Caco-2 (cell line): Measurements from ENCODE around the gene NGLY1. TPM values are rescaled to one million over a fixed set of nuclear protein-coding genes. Genes with fewer than 3 reads are reported as not detected.
A peak's percentile ranks its signal among the peaks of the same experiment; 100 is the strongest.

ENCODE experiments used
- BruUV-seq: library from RNA; stranded (reverse); fragments of 400-500 nt; replicated peaks from 2 replicates; lab custom pipeline; 2021; lab: Mats Ljungman, UMichigan
- CTCF ChIA-PET: fragments of 300-600 bp; sonication (Branson Sonifier 250); formaldehyde crosslinking; loops from one replicate; lab custom pipeline; 2022; ENCODE audit warnings: antibody characterized with exemption; lab: Charles Lee
- POLR2A ChIA-PET: fragments of 300-600 bp; sonication (Branson Sonifier 250); formaldehyde crosslinking; loops from one replicate; lab custom pipeline; 2022; ENCODE audit warnings: antibody characterized with exemption; lab: Charles Lee
- DNase-seq, 2 experiments: peaks; one replicate each; pipeline versions ENCODE4 v3.0.0 to v3.0.0-alpha.2; 2020 to 2022
- H3K27me3 ChIP-seq: replicated peaks from 2 replicates; pipeline ENCODE4 v1.6.0; 2011; ENCODE audit warnings: low read length; ENCODE audit not compliant: control insufficient read depth, insufficient read depth
- H3K36me3 ChIP-seq: 2 replicates; pipeline ENCODE4 v1.5.1; 2011; ENCODE audit warnings: low read length; ENCODE audit not compliant: control insufficient read depth, insufficient read depth
- H3K4me1 ChIP-seq: fragments of 250-450 bp; sonication (Bioruptor Pico); 2 replicates; pipeline ENCODE4 v1.5.1; 2020; ENCODE audit warnings: mild to moderate bottlenecking
- H3K4me3 ChIP-seq: 2 replicates; pipeline ENCODE4 v1.5.1; 2011; ENCODE audit warnings: low read depth, mild to moderate bottlenecking, control low read depth, low read length
- H3K9me3 ChIP-seq: fragments of 250-450 bp; sonication (Bioruptor Pico); 2 replicates; pipeline ENCODE4 v1.5.1; 2020; ENCODE audit warnings: mild to moderate bottlenecking, moderate library complexity
- H3K27ac Mint-ChIP-seq: one replicate; pipeline ENCODE4 v1.8.0; 2022; ENCODE audit warnings: mixed read lengths; ENCODE audit not compliant: unreplicated experiment
- H3K27me3 Mint-ChIP-seq: one replicate; pipeline ENCODE4 v1.8.0; 2022; ENCODE audit warnings: mixed read lengths; ENCODE audit not compliant: insufficient read depth, unreplicated experiment
- H3K36me3 Mint-ChIP-seq: one replicate; pipeline ENCODE4 v1.8.0; 2022; ENCODE audit warnings: mild to moderate bottlenecking, mixed read lengths; ENCODE audit not compliant: insufficient read depth, unreplicated experiment
- H3K4me1 Mint-ChIP-seq: one replicate; pipeline ENCODE4 v1.8.0; 2022; ENCODE audit warnings: low read depth, mixed read lengths; ENCODE audit not compliant: unreplicated experiment
- H3K4me3 Mint-ChIP-seq: one replicate; pipeline ENCODE4 v1.8.0; 2022; ENCODE audit warnings: mild to moderate bottlenecking, moderate library complexity, mixed read lengths; ENCODE audit not compliant: unreplicated experiment
- H3K9me3 Mint-ChIP-seq: one replicate; pipeline ENCODE4 v1.8.0; 2022; ENCODE audit warnings: mixed read lengths; ENCODE audit not compliant: unreplicated experiment
- CTCF ChIP-seq, 2 experiments: fragments of 200-600 bp in 1 of 2; IDR thresholded peaks; 1 replicate in 1 of 2; 2 replicates in 1 of 2; pipeline versions ENCODE4 v1.5.1 to v1.8.0; 2011 to 2022; ENCODE audit warnings: antibody characterized with exemption in 1 of 2, control low read depth in 1 of 2, inconsistent platforms in 1 of 2, low read depth in 1 of 2, low read length in 1 of 2, mild to moderate bottlenecking in 1 of 2, moderate library complexity in 1 of 2; ENCODE audit not compliant: insufficient read depth in 1 of 2, severe bottlenecking in 1 of 2, unreplicated experiment in 1 of 2
- intact Hi-C: fragments of 100-400 bp; cut with micrococcal nuclease; formaldehyde crosslinking; loops from one replicate; pipeline ENCODE4 v1.10.0; 2022; ENCODE audit not compliant: unreplicated experiment
- total RNA-seq: library from RNA; stranded (reverse); gene quantifications from 2 replicates; pipeline ENCODE4 v1.2.3, GENCODE V29; 2022

NGLY1 gene
- total RNA-seq, 1 experiment from 2014 or later: 27.1 TPM

GRCh38 chr3:25719321-25719720 lies 63.9 kb downstream of the NGLY1 start:
- Histone ChIP-seq H3K4me1 (no peaks in the 10 kb centered on the region), H3K36me3 (no peaks in the 10 kb centered on the region), H3K4me3 (no peak overlapping the region), H3K27me3 (no peaks in the 10 kb centered on the region), H3K9me3 (no peaks in the 10 kb centered on the region)
- CTCF ChIA-PET: no interaction called here
- BruUV-seq: TSS peak; percentile 53
- Mint-ChIP-seq H3K36me3 (peaks cover 6% of the 10 kb centered on the region), H3K27ac (no peak overlapping the region), H3K9me3 (no peaks in the 10 kb centered on the region), H3K4me1 (no peaks in the 10 kb centered on the region), H3K27me3 (no peaks in the 10 kb centered on the region), H3K4me3 (no peak overlapping the region)
- POLR2A ChIA-PET: no interaction called here
- DNase-seq: no peak
- intact Hi-C loops: no loop called here
- no peak for TF ChIP-seq CTCF (IDR thresholded peaks at IDR 0.05; ENCODE audit: insufficient read depth in 1 of 2, low read depth in 1 of 2, low read length in 1 of 2, severe bottlenecking in 1 of 2, unreplicated experiment in 1 of 2)

GRCh38 chr3:25713341-25713985 lies 69.8 kb downstream of the NGLY1 start:
- POLR2A ChIA-PET: no interaction called here
- CTCF ChIA-PET: no interaction called here
- intact Hi-C loops: no loop called here
- Histone ChIP-seq H3K4me1 (no peaks in the 10 kb centered on the region), H3K4me3 (no peak overlapping the region), H3K9me3 (no peaks in the 10 kb centered on the region), H3K27me3 (no peaks in the 10 kb centered on the region), H3K36me3 (no peaks in the 10 kb centered on the region)
- BruUV-seq: no TSS peak
- TF ChIP-seq CTCF (IDR thresholded peaks at IDR 0.05; ENCODE audit: insufficient read depth in 1 of 2, low read depth in 1 of 2, low read length in 1 of 2, severe bottlenecking in 1 of 2, unreplicated experiment in 1 of 2): no peak
- Mint-ChIP-seq H3K27me3 (peaks cover 2% of the 10 kb centered on the region), H3K4me3 (no peak overlapping the region), H3K27ac (no peak overlapping the region), H3K9me3 (no peaks in the 10 kb centered on the region), H3K4me1 (no peaks in the 10 kb centered on the region), H3K36me3 (peaks cover 6% of the 10 kb centered on the region)
- DNase-seq: no peak

- no TSS peak for BruUV-seq
- no peaks in the 10 kb centered on the region for H3K27me3 ChIP-seq
- Mint-ChIP-seq H3K36me3 (no peaks in the 10 kb centered on the region), H3K4me1 (no peaks in the 10 kb centered on the region), H3K27me3 (peaks cover 2% of the 10 kb centered on the region), H3K27ac (no peak overlapping the region), H3K9me3 (no peaks in the 10 kb centered on the region), H3K4me3 (no peak overlapping the region)
- intact Hi-C loops: no loop called here
- no peaks in the 10 kb centered on the region for H3K36me3 ChIP-seq
- DNase-seq: no peak
- H3K4me3 ChIP-seq: no peak overlapping the region
- H3K4me1 ChIP-seq: no peaks in the 10 kb centered on the region
- ChIA-PET POLR2A (no interaction called here), CTCF (no interaction called here)
- no peak for TF ChIP-seq CTCF (IDR thresholded peaks at IDR 0.05; ENCODE audit: insufficient read depth in 1 of 2, low read depth in 1 of 2, low read length in 1 of 2, severe bottlenecking in 1 of 2, unreplicated experiment in 1 of 2)
- no peaks in the 10 kb centered on the region for H3K9me3 ChIP-seq
Measured at GRCh38 chr3:25711090-25711489, 72.2 kb downstream of the NGLY1 start.
